Cerebellar cortex (tissue), 1 donor: ENCODE results near the gene CCDC32.

Experiments used
- DNase-seq: peaks from one replicate; pipeline ENCODE4 v3.0.0-alpha.2; 2015; ENCODE audit warnings: low spot score

Gene CCDC32

DNA sequence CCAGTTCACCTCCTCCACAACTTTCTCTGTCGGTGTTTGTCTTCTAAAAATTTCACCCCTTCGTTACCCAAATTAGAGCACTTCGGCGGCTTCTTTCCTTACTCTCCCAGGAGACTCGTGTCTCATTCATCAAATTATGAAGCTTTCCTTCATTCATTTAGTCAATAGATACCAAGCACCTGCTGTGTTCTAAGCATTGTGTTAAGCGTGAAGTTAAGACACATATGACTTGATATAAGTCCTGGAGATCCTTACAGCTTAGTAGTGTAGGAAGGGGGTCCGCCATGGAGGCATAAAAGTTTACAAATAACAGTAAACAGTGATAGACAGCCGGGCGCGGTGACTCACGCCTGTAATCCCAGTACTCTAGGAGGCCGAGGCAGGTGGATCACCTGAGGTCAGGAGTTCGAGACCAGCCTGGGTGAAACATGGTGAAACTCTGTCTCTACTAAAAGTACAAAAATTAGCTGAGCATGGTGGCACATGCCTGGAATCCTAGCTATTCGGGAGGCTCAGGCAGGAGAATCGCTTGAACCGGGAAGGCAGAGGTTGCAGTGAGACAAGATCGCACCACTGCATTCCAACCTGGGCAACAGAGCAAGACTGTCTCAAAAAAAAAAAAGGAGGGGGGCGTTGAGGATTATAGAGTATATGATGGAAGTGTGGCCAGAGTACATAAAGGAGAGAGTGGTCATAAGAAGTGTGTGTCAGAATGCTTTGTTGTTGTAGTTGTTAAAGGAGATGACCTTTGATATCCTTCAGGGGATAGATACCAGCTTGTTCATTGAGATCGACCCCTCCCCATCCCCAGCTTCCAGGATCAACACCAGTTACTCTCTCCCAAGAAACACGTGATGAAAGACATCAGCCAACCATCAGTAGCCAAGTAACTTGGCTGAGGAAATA lies 744 bp upstream of the CCDC32 start:
- no peak for DNase-seq

DNA sequence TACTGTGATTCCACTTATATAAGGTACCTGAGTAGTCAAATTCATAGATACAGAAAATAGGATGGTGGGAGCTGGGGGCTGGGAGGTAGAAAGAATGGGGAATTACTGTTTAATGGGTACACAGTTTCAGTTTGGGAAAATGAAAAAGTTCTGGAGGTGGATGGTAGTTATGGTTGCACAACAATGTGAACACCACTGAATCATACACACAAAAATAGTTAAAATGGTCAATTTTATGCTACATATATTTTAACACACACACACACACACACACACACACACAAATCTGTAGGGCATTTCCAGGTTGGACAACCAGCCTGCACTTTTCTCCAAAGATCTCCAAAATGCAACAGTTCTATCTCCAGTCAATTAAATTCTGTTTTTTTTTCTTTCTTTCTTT lies 1.4 kb downstream of the CCDC32 start:
- no peak for DNase-seq

DNA sequence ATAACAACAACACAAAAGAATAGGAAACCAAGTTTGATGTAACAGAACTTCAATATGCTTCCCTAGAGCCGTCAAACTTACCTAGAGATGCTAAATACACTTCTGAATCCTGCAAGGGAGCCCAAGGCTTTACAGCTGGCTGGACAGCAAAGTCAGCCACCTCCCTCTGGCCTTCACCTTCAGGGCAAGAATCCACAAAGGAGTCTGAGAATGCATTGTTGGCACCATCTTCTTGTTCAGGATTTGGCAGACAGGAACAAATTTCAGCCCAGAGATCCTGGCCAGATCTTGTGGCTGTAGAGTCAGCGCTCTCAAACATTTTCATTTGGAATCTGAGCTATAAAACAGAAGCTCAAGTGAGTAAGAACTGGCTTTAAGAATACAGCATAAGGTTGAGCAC lies 2.2 kb downstream of the CCDC32 start:
- DNase-seq: no peak

DNA sequence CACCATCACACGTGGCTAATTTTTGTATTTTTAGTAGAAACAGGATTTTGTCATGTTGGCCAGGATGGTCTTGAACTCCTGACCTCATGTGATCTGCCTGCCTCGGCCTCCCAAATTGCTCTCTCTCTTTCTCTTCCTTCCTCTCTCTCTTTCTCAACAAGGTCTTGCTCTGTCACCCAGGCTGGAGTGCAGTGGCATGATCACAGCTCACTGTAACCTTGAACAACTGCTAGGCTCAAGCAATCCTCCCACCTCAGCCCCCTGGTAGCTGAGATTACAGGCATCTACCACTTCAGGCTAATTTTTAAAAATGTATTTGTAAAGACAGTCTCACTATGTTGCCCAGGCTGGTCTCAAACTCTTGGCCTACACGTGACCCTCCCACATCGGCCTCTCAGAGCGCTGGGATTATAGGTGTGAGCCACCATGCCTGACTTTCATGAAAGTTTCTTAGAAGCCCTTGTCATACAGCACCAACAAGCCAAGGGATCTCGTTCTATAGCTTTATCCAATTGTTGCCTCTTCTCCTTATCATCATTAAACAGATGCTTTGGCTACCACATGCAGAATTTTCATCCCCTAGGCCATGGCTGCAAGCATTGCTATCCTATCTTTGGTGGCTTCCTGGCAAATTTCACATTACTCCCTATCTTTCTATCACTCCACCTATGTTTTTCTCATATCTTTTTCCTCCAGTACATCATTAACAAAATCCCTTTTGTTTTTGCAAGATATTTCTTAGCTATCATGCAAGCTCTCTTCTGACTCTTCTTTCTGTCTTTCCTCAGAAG lies 5.7 kb downstream of the CCDC32 start:
- no peak for DNase-seq

DNA sequence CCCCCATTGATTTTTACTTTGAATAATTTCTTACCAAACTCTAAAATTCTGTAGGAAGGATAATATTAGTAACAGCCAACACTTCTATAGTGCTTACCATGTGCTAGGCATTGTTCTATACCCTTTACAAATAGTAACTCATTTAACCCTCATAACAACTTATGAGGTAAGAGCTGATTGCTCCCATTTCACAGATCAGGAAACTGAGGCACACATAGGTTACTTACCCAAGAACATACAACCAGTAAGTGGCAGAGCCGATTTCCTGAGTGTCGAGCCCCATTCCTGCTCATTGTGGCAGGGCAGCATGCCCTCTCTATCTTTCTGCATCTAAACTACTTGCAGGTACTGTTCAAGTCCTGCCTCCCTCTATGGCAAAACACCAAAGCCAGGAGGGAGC lies 9.0 kb downstream of the CCDC32 start:
- no peak for DNase-seq

DNA sequence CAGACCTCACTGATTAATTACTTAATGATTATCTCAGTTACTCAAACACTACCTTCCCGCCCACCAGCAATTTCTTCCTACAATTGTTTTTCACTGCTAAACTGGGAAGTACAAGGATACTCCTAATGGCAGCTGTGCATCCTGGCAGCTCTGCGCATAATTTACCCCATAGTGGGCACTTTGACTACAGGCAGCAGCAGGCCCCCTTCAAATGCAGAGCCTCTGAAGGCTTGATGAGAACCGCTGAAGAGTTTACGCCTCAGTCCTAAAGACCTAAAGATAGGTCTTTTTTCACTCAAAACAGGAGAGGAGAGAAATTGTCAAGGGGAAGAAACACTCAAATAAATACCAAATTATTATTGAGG lies 10.7 kb downstream of the CCDC32 start:
- DNase-seq: no peak

DNA sequence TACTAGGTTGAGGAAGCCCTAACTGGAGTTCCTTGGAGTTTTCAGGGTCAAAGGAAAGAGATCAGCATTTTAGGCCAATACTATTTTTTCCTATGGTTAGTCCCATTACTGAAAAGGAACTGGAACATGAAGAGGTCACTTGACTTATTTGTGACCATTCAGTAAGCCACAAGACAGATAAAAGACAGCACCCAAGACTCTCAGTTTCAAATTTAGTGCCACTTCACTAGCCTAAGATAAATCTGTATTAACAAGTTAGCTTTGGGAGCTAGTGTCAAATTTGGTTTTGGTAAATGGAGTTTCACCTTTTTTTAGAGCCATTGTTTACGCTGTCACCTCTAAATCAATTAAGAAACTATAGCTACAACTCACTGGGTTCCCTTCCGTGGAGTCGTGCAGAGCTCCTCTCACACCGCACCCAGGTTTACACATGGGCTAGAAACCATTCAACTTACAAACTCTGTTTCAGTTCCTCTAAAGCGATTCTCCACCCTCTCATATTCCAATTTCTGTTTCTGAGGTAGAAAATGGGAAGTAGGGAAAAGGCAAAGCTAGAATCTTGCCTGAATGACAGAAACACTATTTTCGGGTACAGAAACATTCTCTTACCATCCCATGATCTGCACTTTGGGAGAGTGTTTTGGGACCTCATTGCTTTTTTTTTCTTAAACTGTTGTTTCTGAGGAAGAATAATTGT lies 14.4 kb downstream of the CCDC32 start:
- DNase-seq: no peak

DNA sequence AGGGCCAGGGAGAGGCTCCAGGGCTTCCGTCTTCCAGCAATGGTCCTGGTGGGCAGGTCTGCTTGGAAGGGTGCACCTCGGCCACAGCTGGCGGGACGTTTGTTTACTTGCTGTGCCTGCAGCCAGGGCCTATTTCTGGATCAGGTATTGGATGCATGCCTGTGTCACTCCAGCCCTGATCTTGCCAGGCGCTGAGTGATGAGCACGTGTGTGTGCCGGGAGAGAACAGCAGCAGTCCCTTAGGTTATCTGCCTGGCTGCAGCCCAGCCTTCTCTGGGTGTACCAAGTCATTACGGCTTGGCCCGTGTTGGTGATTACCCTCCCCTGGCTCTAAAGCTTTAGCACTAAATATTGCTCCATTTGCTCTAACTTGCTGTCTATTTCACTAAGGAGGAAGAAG lies 14.9 kb downstream of the CCDC32 start:
- DNase-seq: no peak

DNA sequence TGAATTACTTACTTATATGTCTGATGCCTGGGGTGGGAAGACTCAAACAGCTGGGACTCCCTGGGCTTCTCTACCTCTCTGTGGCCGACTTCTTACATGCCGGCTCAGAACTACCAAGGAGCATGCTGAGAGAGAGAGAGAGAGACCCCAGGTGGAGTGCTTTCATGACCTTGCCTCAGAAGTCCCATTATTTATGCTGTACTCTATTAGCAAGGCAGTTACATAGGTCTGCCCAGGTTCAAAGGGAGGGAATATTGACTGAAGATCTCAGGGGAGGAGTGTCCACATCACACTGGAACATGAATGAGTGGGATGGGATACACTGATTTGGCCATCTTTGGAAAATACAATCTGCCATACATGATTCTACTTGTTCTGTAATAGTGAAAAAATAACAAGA lies 16.2 kb downstream of the CCDC32 start:
- no peak for DNase-seq

DNA sequence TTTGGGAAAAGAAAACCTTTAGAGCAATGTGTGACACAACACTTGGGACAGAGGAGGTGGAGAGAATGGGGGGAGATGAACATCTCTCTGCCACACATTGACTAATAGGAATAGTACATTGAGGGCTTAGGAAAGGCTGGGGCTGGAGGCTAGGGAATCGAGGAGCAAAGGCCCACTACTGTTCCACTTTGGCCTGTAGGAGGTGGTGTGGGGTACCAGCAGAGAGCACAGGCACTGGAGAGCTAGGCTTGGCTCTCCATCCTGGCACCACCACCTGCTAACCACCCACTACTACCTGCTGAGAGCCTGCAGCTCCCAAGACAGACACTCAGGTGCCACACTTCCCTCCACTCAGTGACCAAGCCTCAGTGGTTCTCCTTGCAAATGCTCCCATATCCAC lies 19.4 kb downstream of the CCDC32 start:
- no peak for DNase-seq

DNA sequence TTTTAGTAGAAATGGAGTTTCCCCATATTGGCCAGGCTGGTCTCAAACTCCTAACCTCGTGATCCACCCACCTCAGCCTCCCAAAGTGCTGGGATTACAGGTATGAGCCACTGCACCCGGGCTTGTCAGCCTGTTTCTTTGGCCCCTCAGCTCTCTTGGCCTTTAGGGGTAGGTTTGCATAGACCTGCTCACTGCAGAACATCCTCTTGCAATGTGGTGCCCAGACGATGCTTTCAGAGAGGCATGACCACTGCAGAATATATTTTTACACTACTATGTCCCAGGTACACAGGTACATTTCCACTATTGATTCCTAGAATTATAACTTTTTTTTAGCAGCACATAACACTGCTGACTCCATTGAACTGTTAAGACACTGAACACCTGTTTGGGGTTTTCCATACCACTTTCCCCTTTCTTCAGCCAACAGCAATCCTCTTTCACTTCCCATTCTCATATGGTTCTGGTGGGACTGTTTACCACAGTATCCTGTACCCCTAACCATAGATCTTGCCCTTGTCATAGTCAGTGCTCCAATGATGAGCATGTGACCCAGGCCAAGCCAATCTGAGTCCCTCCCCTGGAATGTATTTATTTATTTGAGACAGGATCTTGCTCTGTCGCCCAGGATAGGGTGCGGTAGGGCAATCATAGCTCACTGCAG lies 21.1 kb downstream of the CCDC32 start:
- DNase-seq: no peak

DNA sequence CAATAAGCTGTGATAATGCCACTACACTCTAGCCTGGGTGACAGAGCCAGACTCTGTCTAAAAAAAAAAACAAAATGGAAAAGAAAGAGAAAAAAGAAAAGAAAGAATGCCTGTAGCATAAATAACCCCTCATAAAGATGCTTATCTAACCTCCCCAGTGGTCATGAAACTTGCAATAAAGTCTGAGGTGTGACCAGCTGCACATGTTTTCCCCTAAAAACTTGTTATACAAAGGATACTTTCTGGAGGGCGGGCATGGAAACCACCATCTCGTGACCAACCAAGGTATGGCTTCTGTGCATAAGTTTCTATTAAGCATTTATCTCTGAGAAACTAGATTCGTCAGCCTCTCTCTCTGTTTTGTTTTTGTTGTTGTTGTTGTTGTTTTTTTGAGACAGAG lies 21.8 kb downstream of the CCDC32 start:
- no peak for DNase-seq

DNA sequence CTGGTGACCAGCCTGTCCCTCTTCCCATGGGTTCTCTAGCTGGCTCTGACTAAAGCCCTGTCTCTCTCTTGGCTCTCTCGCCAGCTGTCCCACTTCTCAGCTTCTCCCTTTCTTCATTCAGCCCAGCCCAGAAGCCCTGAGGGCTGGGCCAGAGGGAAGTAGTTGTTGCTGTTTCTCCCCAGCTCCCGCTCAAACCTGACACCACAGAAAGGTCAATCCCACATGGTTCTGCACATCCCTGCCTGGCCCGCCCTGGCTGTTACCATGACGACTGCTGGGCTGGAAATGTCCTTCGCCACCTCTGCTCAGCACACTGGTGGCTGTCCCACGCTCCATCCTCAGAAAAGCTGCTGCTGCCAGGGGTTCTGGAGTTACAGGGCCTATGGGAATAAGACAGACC lies 25.9 kb downstream of the CCDC32 start:
- DNase-seq: no peak

DNA sequence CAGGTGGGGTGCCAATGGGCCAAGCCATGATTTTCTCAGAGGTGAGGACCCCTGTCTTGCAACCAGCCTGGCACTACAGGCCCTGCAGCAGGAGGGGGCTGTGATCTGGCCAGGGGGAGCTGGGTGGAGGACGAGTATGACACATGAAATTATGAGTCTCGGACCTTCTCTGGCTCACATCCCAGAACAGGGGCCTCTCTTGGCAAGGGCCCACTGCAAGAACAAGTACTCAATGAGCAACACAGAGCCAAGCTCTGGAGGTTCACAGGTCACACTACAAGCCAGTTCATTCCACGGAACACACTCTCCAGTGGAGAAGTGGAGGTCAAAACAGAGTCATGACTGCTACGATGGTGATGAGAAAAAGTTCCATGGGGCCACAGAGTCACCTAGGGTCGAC lies 28.3 kb downstream of the CCDC32 start:
- no peak for DNase-seq

DNA sequence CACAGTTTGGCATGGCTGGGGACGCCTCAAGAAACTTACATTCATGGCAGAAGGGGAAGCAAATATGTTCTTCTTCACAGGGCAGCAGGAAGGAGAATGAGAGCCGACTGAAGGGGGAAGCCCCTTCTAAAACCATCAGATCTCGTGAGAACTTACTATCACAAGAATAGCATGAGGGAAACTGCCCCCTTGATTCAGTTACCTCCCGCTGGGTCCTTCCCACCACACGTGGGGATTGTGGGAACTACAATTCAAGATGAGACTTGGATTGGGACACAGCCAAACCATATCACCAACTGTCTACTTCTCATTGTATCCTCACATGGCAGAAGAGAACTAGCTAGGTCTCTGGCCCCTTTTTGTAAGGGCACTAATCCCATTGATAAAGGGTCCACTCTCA lies 30.5 kb downstream of the CCDC32 start:
- DNase-seq: no peak

DNA sequence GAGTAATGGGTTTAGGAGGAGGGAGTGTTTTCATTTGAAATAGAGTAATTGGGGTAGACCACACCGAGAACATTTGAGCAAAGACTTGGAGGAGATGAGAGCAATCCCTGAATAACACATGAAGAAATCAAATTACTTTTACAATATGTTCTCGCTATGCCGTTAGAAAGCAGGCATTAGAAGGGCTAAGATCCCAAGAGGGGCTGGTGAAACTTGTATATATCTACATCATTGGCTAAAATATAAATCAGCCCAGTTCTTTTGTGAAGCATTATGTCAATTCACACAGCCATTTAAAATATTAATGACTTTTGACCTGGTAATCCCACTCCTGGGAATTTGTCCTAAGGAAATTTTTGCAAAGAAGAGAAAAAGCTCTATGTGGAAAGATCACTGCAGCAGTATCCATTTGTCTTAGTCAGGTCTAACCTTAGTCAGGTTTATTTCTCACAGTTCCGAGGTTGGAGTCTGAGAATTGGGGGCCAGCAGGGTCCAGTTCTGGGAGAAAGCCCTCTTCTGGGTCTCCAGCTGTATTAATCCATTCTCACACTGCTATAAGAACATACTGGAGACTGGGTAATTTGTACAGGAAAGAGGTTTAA lies 31.0 kb downstream of the CCDC32 start:
- DNase-seq: no peak

DNA sequence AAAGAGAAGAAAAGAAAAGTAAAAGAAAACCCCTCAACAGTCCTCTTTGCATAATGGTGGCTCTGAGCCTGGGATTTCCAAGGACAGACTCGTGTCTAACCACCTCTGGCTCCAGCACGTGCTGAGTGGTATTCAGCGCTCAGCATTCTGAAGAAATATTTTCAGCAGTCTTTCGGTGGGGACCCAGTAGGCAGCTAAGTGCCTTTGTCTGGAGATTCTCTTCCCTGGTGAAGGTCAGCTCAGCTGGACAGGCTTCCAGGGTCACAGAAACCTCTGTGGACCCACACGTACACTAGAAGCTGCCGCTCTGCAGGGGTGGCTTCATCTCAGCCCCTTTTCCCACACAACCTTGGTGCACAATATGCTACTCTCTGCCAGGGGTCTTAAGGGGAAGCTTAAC lies 36.0 kb downstream of the CCDC32 start:
- no peak for DNase-seq

DNA sequence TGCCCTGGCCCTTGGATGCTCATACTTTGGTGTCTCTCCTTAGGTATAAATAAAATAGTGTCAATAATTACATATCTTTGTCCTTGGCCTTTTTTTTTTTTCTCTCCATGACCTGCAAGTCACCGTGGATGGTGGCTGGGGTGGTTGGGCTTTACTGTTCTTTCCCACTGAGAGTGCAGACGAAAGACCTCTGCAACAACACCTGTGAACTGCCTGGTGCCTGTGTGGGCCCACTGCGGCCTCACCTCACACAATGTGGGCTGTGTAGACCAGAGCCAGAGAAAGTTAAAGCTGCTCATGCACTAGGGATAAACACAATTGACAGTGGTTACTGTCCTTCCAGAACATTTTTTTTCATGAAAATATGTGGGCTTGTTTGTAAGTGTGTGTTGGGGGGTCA lies 39.0 kb downstream of the CCDC32 start:
- DNase-seq: no peak

DNA sequence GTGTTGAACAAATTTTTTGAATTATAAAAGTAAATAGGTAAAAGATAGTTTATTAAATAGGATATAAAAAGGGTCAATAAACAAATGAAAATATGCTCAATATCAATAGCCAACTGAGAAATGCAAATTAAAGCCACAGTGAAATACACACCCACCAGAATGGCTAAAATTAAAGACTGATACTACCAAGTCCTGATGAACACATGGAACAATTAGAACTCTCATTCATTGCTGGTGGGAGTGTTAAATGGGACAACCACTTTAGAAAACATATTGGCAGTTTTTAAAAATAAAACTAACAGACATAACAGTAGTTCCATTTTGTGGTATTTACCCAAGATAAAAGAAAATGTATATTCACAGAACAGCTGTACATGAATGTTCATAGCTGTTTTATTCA lies 41.2 kb downstream of the CCDC32 start:
- DNase-seq: no peak

DNA sequence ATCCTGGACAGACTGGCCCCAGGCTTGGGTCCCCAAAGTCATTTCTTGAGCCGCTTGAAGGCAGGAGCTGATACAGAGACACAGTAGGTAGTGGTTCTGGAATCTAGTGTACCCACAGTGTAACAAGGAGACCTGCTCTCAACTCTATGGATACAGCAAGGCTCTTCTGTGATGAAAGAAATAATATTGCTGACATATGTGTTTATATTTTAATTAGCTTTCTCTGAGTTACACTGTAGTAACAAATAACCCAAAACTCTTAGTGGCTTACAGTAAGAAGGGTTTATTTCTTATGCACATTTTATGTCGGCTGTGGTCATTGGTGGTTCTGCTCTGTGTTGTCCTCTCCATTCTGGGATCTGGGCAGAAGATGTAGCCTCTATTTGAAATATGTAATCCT lies 48.5 kb downstream of the CCDC32 start:
- DNase-seq: no peak

DNA sequence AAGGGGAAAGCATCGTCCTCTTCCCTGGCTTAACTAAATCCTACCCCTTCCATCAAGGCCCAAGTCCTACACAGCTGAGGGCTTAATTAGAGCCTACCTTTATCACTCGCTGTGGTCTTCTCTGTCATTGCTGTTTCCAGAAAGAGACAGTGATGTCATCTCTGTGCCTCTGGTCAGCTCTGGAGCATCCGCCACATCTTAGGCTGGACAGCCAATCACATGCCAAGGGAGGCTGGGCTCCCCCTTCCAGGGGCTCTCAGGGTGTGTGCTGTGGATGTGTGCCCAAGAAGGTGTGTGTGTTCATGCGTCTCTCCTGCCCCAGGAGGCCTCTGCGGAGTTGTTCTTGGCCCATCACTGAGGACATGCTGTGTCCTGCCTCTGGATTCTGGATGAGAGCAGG lies 51.2 kb downstream of the CCDC32 start:
- DNase-seq: no peak

DNA sequence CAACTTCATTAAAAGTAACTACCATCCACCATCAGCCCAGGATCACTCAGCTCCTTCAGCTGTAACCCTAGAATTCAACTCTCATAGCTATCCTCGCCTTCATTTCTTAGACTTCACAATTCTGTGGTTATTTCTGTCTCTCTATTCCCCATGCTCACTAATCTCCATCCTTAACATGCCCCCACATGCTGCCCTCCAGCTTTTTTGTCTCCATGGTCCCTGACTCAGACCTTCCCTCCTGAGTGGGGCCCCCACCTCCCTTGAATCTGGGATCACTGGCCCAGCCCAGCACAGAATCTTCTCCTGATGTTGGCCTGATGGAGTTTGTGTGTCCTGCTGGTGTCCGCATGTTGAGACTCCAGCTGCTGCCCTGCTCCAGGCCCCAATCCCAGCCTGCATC lies 52.4 kb downstream of the CCDC32 start:
- no peak for DNase-seq
